Activated B cell treated with CpG ODN at 0.5 μM for 24 hours (primary cell): Measurements from ENCODE around the gene FHOD3. TPM values are rescaled to one million over a fixed set of nuclear protein-coding genes. Genes with fewer than 3 reads are reported as not detected.

ENCODE experiments used
- ATAC-seq: fragments of 200-7000 bp; cut with Tn5 transposase; one replicate; pipeline ENCODE4 v1.10.0; 2021; ENCODE audit warnings: low read depth, mild to moderate bottlenecking, moderate library complexity
- CTCF ChIA-PET: fragments of 350-600 bp; sonication (Branson Sonifier 250); formaldehyde crosslinking; loops from one replicate; lab custom pipeline; 2021; ENCODE audit warnings: antibody characterized with exemption; lab: Charles Lee
- POLR2A ChIA-PET: fragments of 350-600 bp; sonication (Branson Sonifier 250); formaldehyde crosslinking; loops from one replicate; lab custom pipeline; 2021; ENCODE audit warnings: antibody characterized with exemption; lab: Charles Lee
- DNase-seq: peaks from one replicate; pipeline ENCODE4 v3.0.0; 2022
- H3K27ac Mint-ChIP-seq: one replicate; pipeline ENCODE4 v1.8.0; 2020; ENCODE audit warnings: mixed read lengths
- H3K27me3 Mint-ChIP-seq: one replicate; pipeline ENCODE4 v1.8.0; 2021; ENCODE audit warnings: mixed read lengths
- H3K36me3 Mint-ChIP-seq: one replicate; pipeline ENCODE4 v1.8.0; 2021; ENCODE audit warnings: low read depth, mixed read lengths
- H3K4me1 Mint-ChIP-seq: one replicate; pipeline ENCODE4 v1.8.0; 2021; ENCODE audit warnings: mixed read lengths
- H3K4me3 Mint-ChIP-seq: one replicate; pipeline ENCODE4 v1.8.0; 2020; ENCODE audit warnings: mild to moderate bottlenecking, mixed read lengths
- H3K9me3 Mint-ChIP-seq: one replicate; pipeline ENCODE4 v1.8.0; 2020; ENCODE audit warnings: mixed read lengths
- intact Hi-C: fragments of 100-400 bp; cut with micrococcal nuclease; formaldehyde crosslinking; loops from one replicate; pipeline ENCODE4 v1.15.1; 2024
- total RNA-seq: library from RNA; stranded (reverse); gene quantifications from 2 replicates; pipeline ENCODE4 v1.2.3, GENCODE V29; 2022
- TF ChIP-seq, protein P1 (sequence below): fragments of 200-600 bp; IDR thresholded peaks from one replicate; pipeline ENCODE4 v1.8.0; 2022; ENCODE audit warnings: antibody characterized with exemption, mild to moderate bottlenecking

Gene FHOD3
- total RNA-seq, 1 donor from 2014 or later = not detected

DNA sequence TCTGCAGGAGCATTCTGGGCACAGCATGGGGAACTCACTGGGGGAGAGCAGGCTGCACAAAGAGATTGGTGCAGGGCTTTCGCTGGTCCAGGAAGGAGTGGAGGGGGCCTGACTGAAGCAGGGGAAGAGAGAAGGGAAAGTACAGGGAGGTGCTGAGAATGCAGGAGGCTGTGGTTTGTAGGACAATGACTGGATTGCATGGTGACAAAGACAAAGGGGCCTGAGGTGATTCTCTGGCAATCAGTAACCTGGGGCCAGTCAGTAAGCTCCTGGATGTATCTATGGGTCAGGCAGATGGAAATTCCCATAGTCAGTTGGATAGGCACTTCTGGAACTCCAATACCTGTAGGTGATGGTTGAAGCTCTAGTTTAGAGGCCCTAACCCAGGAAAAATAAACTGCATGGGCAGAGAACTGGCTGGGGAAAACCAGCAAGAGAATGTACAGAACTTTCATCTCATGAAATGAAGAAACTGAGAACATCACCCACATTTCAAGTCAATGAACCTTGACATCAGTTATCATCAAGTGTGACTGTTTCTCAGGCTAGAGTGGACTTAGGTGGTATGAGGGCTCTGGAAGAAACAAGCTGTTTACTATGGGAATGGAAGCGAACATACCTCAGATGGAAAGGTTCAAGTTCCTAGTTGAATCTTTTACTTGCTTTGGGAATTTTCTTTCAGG is 338.0 kb downstream of the FHOD3 start:
- ATAC-seq = no peak
- Mint-ChIP-seq H3K4me1 (no peaks in the 10 kb centered on the region), H3K4me3 (no peak overlapping the region), H3K27ac (no peak overlapping the region), H3K27me3 (no peaks in the 10 kb centered on the region), H3K9me3 (no peaks in the 10 kb centered on the region), H3K36me3 (no peaks in the 10 kb centered on the region)
- POLR2A ChIA-PET = no interaction called here
- TF ChIP-seq, protein P1, sequence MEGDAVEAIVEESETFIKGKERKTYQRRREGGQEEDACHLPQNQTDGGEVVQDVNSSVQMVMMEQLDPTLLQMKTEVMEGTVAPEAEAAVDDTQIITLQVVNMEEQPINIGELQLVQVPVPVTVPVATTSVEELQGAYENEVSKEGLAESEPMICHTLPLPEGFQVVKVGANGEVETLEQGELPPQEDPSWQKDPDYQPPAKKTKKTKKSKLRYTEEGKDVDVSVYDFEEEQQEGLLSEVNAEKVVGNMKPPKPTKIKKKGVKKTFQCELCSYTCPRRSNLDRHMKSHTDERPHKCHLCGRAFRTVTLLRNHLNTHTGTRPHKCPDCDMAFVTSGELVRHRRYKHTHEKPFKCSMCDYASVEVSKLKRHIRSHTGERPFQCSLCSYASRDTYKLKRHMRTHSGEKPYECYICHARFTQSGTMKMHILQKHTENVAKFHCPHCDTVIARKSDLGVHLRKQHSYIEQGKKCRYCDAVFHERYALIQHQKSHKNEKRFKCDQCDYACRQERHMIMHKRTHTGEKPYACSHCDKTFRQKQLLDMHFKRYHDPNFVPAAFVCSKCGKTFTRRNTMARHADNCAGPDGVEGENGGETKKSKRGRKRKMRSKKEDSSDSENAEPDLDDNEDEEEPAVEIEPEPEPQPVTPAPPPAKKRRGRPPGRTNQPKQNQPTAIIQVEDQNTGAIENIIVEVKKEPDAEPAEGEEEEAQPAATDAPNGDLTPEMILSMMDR = no peak
- intact Hi-C loops = no loop called here
- CTCF ChIA-PET = no interaction called here
- no peak for DNase-seq

DNA sequence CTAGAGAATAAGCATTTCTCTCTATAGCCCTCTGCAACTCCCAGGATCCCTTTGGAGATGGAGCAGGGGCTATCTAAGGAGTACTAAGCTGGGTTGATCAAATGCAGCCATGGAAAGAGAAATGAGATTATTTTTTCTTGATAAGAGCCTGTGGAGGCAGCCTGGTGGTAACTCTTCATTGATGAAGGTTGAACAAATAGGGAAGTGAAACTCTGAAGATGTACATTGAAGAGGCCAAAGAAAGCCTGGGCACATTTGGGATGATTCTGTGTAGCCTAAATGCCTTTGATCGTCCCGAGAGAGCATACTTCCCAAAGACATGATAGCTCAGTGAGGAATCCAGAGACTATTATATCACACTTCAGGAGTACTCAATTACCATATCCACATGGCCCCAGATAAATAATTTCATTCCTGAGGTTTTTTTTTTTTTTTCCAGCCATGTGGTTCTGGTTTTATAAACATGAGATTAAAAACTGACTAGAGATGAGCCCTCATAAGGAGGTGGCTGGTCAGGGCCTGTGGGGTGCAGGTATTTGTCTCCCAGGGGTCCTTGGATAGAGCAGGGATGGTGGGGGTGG is 338.8 kb downstream of the FHOD3 start:
- POLR2A ChIA-PET = no interaction called here
- ATAC-seq (no peak), DNase-seq (no peak)
- H3K27me3 Mint-ChIP-seq = no peaks in the 10 kb centered on the region
- H3K36me3 Mint-ChIP-seq = no peaks in the 10 kb centered on the region
- H3K9me3 Mint-ChIP-seq = no peaks in the 10 kb centered on the region
- CTCF ChIA-PET = no interaction called here
- H3K4me3 Mint-ChIP-seq = no peak overlapping the region
- no peaks in the 10 kb centered on the region for H3K4me1 Mint-ChIP-seq
- TF ChIP-seq, protein P1 = no peak
- intact Hi-C loops = no loop called here
- no peak overlapping the region for H3K27ac Mint-ChIP-seq

DNA sequence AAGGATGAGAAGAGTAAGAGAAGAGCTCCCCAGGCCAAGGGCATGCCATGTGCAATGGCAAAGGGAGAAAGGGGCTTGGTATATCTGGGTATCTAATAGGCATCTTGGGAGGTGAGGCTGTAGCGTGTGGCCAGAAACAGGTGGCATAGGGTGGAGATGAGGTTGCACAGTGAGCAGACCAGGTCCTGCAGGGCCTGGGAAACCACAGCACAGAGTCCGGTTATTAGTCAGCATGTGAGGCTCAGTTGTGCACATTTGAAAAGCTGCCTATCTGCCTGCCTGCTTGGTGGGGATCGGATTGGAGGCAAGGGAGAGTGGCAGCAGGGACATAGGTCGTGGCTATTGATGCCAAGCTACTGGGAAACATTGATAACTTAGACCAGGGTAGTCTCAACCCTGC is 340.7 kb downstream of the FHOD3 start:
- no peak for ATAC-seq
- TF ChIP-seq, protein P1 = no peak
- no peaks in the 10 kb centered on the region for H3K36me3 Mint-ChIP-seq
- H3K4me3 Mint-ChIP-seq = no peak overlapping the region
- no peaks in the 10 kb centered on the region for H3K9me3 Mint-ChIP-seq
- intact Hi-C loops = no loop called here
- ChIA-PET POLR2A (no interaction called here), CTCF (no interaction called here)
- DNase-seq = no peak
- H3K4me1 Mint-ChIP-seq = no peaks in the 10 kb centered on the region
- no peaks in the 10 kb centered on the region for H3K27me3 Mint-ChIP-seq
- no peak overlapping the region for H3K27ac Mint-ChIP-seq

DNA sequence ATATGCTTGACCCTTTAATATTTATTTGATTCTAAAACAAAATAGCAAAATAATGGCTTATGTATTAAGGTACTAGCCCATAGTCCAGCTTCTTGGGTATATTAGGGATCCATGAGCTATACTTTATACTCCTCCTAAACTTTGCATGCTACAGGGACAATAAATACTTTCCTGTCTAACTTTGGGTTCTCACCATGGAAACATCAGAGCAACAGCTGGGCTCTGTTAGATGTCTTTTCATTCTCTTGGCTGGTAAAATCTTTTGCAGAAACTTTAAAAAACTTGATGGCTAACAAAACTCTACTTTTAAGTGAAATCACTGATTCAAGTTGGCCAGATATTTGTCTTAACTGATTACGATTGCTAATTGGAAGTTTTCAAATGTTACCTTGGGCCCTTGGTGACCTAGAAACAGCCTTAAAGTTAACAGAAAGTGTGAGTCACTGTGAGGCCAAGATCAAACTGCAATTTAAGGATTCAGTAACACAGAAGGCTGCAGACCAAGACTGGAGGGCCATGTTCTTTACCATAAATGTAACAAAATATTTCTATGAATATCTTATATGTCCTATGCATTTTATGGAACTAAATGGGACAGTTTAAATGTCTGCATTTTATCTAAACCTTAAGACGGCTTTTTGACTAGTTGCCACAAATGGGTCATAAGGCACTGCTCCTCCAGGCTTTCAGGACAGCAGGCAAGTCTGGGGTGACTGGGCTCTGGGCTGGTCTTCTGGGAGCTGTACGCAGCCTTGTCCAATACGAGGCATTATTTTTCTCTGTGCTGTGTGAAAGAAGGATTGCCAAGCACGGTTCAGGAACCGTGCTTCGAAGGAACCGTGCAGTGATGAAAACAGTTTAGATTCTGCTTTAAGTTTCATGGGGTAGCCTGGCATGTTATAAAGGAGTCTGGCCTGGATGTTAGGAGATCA is 342.8 kb downstream of the FHOD3 start:
- DNase-seq (no peak), ATAC-seq (no peak)
- Mint-ChIP-seq H3K4me1 (no peaks in the 10 kb centered on the region), H3K4me3 (no peak overlapping the region), H3K27ac (no peak overlapping the region), H3K36me3 (no peaks in the 10 kb centered on the region), H3K27me3 (no peaks in the 10 kb centered on the region), H3K9me3 (no peaks in the 10 kb centered on the region)
- CTCF ChIA-PET = no interaction called here
- POLR2A ChIA-PET = no interaction called here
- intact Hi-C loops = no loop called here
- TF ChIP-seq, protein P1 = no peak

DNA sequence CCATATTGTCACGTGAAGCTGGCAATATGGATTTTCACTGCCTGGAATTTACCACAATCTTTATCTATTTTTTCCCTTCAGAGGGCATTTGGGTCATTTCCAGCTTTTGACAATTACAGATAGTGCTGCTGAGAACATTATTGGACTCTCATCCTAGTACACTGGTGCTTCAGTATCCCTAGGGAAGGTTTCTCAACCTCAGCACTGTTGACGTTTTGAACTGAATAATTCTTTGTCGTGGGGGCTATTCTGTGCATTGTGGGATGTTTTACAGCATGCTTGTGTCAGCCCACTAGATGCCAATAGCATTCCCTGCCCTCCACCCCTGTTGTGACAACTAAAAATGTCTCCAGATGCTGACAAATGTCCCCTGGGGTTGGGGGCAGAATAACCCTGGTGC is 345.5 kb downstream of the FHOD3 start:
- H3K4me1 Mint-ChIP-seq = no peaks in the 10 kb centered on the region
- TF ChIP-seq, protein P1 = no peak
- no peak for DNase-seq
- no peak overlapping the region for H3K4me3 Mint-ChIP-seq
- no peak for ATAC-seq
- H3K27me3 Mint-ChIP-seq = no peaks in the 10 kb centered on the region
- H3K9me3 Mint-ChIP-seq = no peaks in the 10 kb centered on the region
- no peak overlapping the region for H3K27ac Mint-ChIP-seq
- H3K36me3 Mint-ChIP-seq = no peaks in the 10 kb centered on the region
- intact Hi-C loops = no loop called here
- CTCF ChIA-PET = no interaction called here
- POLR2A ChIA-PET = no interaction called here
